IPS-18c (cell line): ENCODE measurements around the gene CDRT4.
"Not testable (repeated sequence)": the region's sequence is repeated elsewhere in the genome, so short reads cannot be mapped to it uniquely, and the experiment has no call there.

Source experiments
- H3K4me3 ChIP-seq: 2 replicates; pipeline ENCODE4 v1.7.0; 2013; ENCODE audit warnings: low read depth, mild to moderate bottlenecking, low read length, moderate library complexity; ENCODE audit not compliant: insufficient read depth
- H3K9me3 ChIP-seq: one replicate; pipeline ENCODE4 v1.6.1; 2013; ENCODE audit warnings: mild to moderate bottlenecking, low read length, moderate library complexity; ENCODE audit not compliant: control insufficient read depth, insufficient read depth

CDRT4 gene

GRCh38 chr17:15444805-15445204, 22.6 kb downstream of the CDRT4 start:
- Histone ChIP-seq H3K9me3 (no peaks in the 10 kb centered on the region), H3K4me3 (no peak overlapping the region)

DNA sequence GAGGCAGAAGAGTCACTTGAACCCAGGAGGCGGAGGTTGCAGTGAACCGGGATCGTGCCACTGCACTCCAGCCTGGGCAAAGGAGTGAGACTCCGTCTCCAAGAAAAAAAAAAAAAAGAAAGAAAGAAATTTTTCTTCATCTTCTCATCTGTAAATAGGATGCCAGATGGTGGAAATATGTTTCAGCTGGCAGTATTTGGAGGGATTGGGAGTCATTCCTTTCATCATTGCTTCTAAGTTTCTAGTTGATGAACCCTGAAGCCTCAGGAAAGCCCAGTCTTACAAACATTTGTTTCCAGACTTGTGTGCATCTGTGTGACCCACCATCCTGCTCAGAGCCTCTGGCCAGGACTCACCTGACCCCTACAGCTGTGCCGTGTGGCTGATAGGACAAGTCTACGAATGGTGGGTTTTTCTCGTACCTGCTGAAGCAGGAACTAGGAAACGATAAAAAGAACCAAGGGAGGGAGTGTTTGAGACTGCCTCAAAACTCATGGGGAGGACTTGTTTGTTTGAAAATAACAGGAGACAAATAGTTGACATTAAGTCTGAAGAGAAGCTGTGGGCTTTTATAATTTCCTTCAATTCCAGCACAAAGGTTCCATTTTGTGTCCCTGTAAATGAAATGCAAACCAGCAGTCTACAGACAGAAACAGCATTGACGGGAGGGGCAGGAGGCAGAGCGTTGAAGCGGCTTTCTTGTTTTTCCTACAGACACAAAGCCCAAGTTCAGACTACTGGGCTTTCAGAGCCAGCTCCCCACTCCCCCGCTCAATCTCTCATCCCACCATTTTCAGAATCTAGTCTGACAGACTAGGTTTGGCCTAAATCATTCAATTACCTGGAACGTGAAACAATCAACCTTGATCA, 24.9 kb downstream of the CDRT4 start:
- no peaks in the 10 kb centered on the region for H3K9me3 ChIP-seq

DNA sequence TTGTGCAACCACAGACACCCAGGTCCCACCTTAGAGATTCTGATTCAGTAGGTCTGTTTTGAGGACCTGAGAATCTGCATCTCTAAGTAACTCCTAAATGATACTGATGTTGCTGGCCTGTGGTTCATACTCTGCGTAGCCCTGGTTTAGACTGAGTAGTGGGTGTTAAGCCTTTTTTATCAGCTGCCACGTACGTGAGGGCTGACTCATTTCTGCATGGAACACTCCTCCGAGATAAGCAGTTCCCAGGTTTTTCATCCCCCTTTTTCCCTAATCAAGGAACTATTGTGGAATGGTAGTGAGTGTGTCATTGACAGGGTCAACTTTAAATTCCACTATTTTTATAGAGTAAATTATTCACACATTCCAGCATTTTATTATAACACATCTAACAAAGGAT, 26.1 kb downstream of the CDRT4 start:
- Histone ChIP-seq H3K9me3 (no peaks in the 10 kb centered on the region), H3K4me3 (no peak overlapping the region)

More for the DNA sequence above, 24.9 kb downstream of the CDRT4 start:
- no peak overlapping the region for H3K4me3 ChIP-seq

GRCh38 chr17:15440347-15440746, 27.1 kb downstream of the CDRT4 start:
- no peaks in the 10 kb centered on the region for H3K9me3 ChIP-seq
- H3K4me3 ChIP-seq: no peak overlapping the region

- H3K9me3 ChIP-seq, H3K4me3 ChIP-seq: not testable (repeated sequence)
Observed at GRCh38 chr17:15439205-15439985, 28.0 kb downstream of the CDRT4 start.

GRCh38 chr17:15438491-15439105, 28.8 kb downstream of the CDRT4 start:
- no peaks in the 10 kb centered on the region for H3K9me3 ChIP-seq
- H3K4me3 ChIP-seq: no peak overlapping the region

- H3K9me3 ChIP-seq: no peaks in the 10 kb centered on the region
Observed at GRCh38 chr17:15437303-15437635, 30.2 kb downstream of the CDRT4 start.

GRCh38 chr17:15436473-15437302, 30.7 kb downstream of the CDRT4 start:
- Histone ChIP-seq H3K9me3 (no peaks in the 10 kb centered on the region), H3K4me3 (no peak overlapping the region)

More at GRCh38 chr17:15437303-15437635, 30.2 kb downstream of the CDRT4 start:
- no peak overlapping the region for H3K4me3 ChIP-seq

GRCh38 chr17:15434956-15435355, 32.5 kb downstream of the CDRT4 start:
- H3K4me3 ChIP-seq: no peak overlapping the region
- H3K9me3 ChIP-seq: no peaks in the 10 kb centered on the region

- Histone ChIP-seq H3K9me3 (no peaks in the 10 kb centered on the region), H3K4me3 (no peak overlapping the region)
Observed at GRCh38 chr17:15432807-15433611, 34.4 kb downstream of the CDRT4 start.

- Histone ChIP-seq H3K4me3 (no peak overlapping the region), H3K9me3 (no peaks in the 10 kb centered on the region)
Observed at GRCh38 chr17:15431766-15432165, 35.7 kb downstream of the CDRT4 start.

- no peaks in the 10 kb centered on the region for H3K9me3 ChIP-seq
- no peak overlapping the region for H3K4me3 ChIP-seq
Observed at GRCh38 chr17:15431196-15431595, 36.2 kb downstream of the CDRT4 start.

DNA sequence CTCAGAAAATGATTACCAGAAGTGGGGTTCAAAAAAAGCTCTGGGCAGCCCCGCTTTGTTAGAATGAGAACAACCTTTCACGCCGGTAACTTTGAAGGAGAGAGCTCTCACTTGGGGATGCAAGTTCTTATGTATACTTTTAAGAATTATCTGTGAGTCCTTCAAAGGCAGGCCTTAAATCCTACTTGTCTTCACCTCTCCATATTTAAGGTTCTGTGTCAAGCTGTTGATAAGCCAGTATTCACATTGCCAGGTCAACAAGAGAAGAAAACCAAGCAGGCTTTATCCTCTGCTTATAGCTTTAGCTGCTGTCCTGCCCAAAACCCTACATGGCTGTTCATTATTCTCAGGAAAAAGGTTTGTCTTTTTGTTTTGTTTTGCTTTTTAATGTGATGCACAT, 42.9 kb downstream of the CDRT4 start:
- H3K4me3 ChIP-seq: no peak overlapping the region

DNA sequence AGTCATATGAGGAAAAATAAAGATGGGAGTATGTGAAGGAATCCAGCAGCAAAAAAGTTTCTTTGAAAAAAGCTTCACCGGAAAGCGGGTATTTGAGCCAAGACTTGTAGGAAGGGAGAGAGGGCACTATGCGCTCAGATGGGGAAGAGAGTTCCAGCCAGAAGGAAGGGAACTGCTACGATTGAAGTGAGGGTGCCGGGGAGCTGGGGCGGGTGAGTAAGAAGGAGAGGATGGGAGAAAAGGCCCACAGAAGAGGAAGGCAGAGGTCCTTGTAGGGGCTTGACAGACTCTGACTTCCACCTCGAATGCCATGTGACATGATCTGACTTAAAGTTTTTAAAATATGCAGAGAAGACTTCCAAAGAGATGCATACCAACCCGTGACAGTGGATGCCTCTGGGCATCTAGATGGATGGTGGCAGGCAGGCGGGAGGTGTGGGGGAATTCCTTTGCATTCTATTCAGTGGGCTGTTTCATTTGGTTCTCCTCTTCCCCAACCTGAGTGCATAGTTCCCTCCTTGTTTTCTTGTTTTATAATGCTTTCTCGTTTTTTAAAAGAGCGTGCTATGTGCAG, 44.9 kb downstream of the CDRT4 start:
- Histone ChIP-seq H3K4me3 (no peak overlapping the region), H3K9me3 (no peaks in the 10 kb centered on the region)

More for the DNA sequence above, 42.9 kb downstream of the CDRT4 start:
- H3K9me3 ChIP-seq: no peaks in the 10 kb centered on the region

- no peaks in the 10 kb centered on the region for H3K9me3 ChIP-seq
- H3K4me3 ChIP-seq: no peak overlapping the region
Observed at GRCh38 chr17:15418781-15419180, 48.6 kb downstream of the CDRT4 start.
